HEK293 (cell line): ENCODE measurements around the gene DGCR6L.
"Not testable (repeated sequence)": the region's sequence is repeated elsewhere in the genome, so short reads cannot be mapped to it uniquely, and the experiment has no call there.

ENCODE experiments used
- CTCF ChIA-PET: fragments of 350-600 bp; formaldehyde crosslinking; extraction: SDS; loops from one replicate; lab custom pipeline; 2021; ENCODE audit warnings: antibody characterized with exemption; lab: Yijun Ruan, JAX
- POLR2A ChIA-PET: fragments of 300-600 bp; formaldehyde crosslinking; extraction: SDS; loops from one replicate; lab custom pipeline; 2020; ENCODE audit warnings: antibody characterized with exemption, inconsistent platforms; lab: Yijun Ruan, JAX
- H3K27ac ChIP-seq: fragments of 200-500 bp; sonication (Bioruptor generic); 2 replicates; pipeline ENCODE4 v1.5.1; 2014; ENCODE audit warnings: low read depth, low read length, control low read depth, inconsistent platforms; ENCODE audit errors: extremely low read depth
- H3K36me3 ChIP-seq, 2 experiments: fragments of 200-500 bp in 1 of 2; sonication (Bioruptor generic) in 1 of 2; 1 replicate in 1 of 2; 2 replicates in 1 of 2; pipeline ENCODE4 v1.5.1; 2014 to 2017; ENCODE audit warnings: inconsistent platforms in 2 of 2, low read length in 2 of 2; ENCODE audit not compliant: control insufficient read depth in 2 of 2, insufficient read depth in 1 of 2
- H3K4me1 ChIP-seq: fragments of 200-500 bp; sonication (Bioruptor generic); 2 replicates; pipeline ENCODE4 v1.5.1; 2014; ENCODE audit warnings: mild to moderate bottlenecking, low read length, inconsistent platforms; ENCODE audit not compliant: control insufficient read depth, insufficient read depth
- H3K4me3 ChIP-seq: 2 replicates; pipeline ENCODE4 v1.5.1; 2011; ENCODE audit warnings: low read depth, mild to moderate bottlenecking, control low read depth, low read length, moderate library complexity
- H3K9me3 ChIP-seq: fragments of 200-500 bp; sonication (Bioruptor generic); 2 replicates; pipeline ENCODE4 v1.5.1; 2014; ENCODE audit warnings: low read depth, low read length, inconsistent platforms; ENCODE audit not compliant: control insufficient read depth, insufficient read depth
- BCL11B ChIP-seq: fragments of 450-650 bp; formaldehyde crosslinking; IDR thresholded peaks from 2 replicates; pipeline ENCODE4 v1.5.1; 2016; ENCODE audit warnings: low read depth, missing biosample characterization, missing genetic modification characterization
- ZBTB48 ChIP-seq: fragments of 450-650 bp; formaldehyde crosslinking; IDR thresholded peaks from 2 replicates; pipeline ENCODE4 v1.5.1; 2016; ENCODE audit warnings: missing biosample characterization, missing genetic modification characterization
- ZNF155 ChIP-seq: fragments of 450-650 bp; formaldehyde crosslinking; IDR thresholded peaks from 2 replicates; pipeline ENCODE4 v1.5.1; 2016; ENCODE audit warnings: missing biosample characterization, missing genetic modification characterization
- ZNF169 ChIP-seq: fragments of 450-650 bp; formaldehyde crosslinking; IDR thresholded peaks from 2 replicates; pipeline ENCODE4 v1.5.1; 2016; ENCODE audit warnings: missing biosample characterization, missing genetic modification characterization
- ZNF184 ChIP-seq: fragments of 450-650 bp; IDR thresholded peaks from 2 replicates; pipeline ENCODE4 v1.5.1; 2018; ENCODE audit warnings: missing biosample characterization, mild to moderate bottlenecking, missing genetic modification characterization
- ZNF214 ChIP-seq: fragments of 450-650 bp; formaldehyde crosslinking; IDR thresholded peaks from 2 replicates; pipeline ENCODE4 v1.5.1; 2017; ENCODE audit warnings: missing biosample characterization, mild to moderate bottlenecking, missing genetic modification characterization, borderline replicate concordance
- ZNF223 ChIP-seq: fragments of 450-650 bp; formaldehyde crosslinking; IDR thresholded peaks from 2 replicates; pipeline ENCODE4 v1.5.1; 2016; ENCODE audit warnings: missing biosample characterization, missing genetic modification characterization
- ZNF24 ChIP-seq: fragments of 450-650 bp; formaldehyde crosslinking; IDR thresholded peaks from 2 replicates; pipeline ENCODE4 v1.5.1; 2016; ENCODE audit warnings: missing biosample characterization, missing genetic modification characterization
- ZNF354C ChIP-seq: fragments of 450-650 bp; formaldehyde crosslinking; IDR thresholded peaks from 2 replicates; pipeline ENCODE4 v1.5.1; 2016; ENCODE audit warnings: missing biosample characterization, missing genetic modification characterization, low read depth, borderline replicate concordance
- ZNF391 ChIP-seq: fragments of 450-650 bp; formaldehyde crosslinking; IDR thresholded peaks from 2 replicates; pipeline ENCODE4 v1.5.1; 2016; ENCODE audit warnings: low read depth, missing biosample characterization, missing genetic modification characterization, borderline replicate concordance
- ZNF473 ChIP-seq: fragments of 450-650 bp; formaldehyde crosslinking; IDR thresholded peaks from 2 replicates; pipeline ENCODE4 v1.5.1; 2017; ENCODE audit warnings: missing biosample characterization, missing genetic modification characterization
- ZNF510 ChIP-seq: fragments of 450-650 bp; formaldehyde crosslinking; IDR thresholded peaks from 2 replicates; pipeline ENCODE4 v1.5.1; 2018; ENCODE audit warnings: mild to moderate bottlenecking, missing genetic modification characterization, missing biosample characterization; ENCODE audit not compliant: insufficient replicate concordance
- ZNF514 ChIP-seq: fragments of 450-650 bp; formaldehyde crosslinking; IDR thresholded peaks from 2 replicates; pipeline ENCODE4 v1.5.1; 2016; ENCODE audit warnings: missing biosample characterization, missing genetic modification characterization
- ZNF530 ChIP-seq: fragments of 450-650 bp; formaldehyde crosslinking; IDR thresholded peaks from 2 replicates; pipeline ENCODE4 v1.5.1; 2016; ENCODE audit warnings: low read depth, missing biosample characterization, missing genetic modification characterization
- ZNF544 ChIP-seq: fragments of 450-650 bp; formaldehyde crosslinking; IDR thresholded peaks from 2 replicates; pipeline ENCODE4 v1.5.0; 2017; ENCODE audit warnings: missing biosample characterization, missing genetic modification characterization
- ZNF549 ChIP-seq: fragments of 450-650 bp; IDR thresholded peaks from 2 replicates; pipeline ENCODE4 v1.5.1; 2018; ENCODE audit warnings: missing biosample characterization, missing genetic modification characterization, mild to moderate bottlenecking, inconsistent platforms, moderate library complexity
- ZNF76 ChIP-seq: fragments of 450-650 bp; formaldehyde crosslinking; IDR thresholded peaks from 2 replicates; pipeline ENCODE4; 2016; ENCODE audit warnings: low read depth, missing biosample characterization, missing genetic modification characterization, borderline replicate concordance
- ZNF792 ChIP-seq: fragments of 450-650 bp; formaldehyde crosslinking; IDR thresholded peaks from 2 replicates; pipeline ENCODE4 v1.5.1; 2016; ENCODE audit warnings: missing biosample characterization, missing genetic modification characterization
- ZSCAN30 ChIP-seq: fragments of 450-650 bp; IDR thresholded peaks from 2 replicates; pipeline ENCODE4 v1.5.1; 2018; ENCODE audit warnings: missing biosample characterization, mild to moderate bottlenecking, missing genetic modification characterization, moderate library complexity
- TF ChIP-seq, protein P1 (sequence below): fragments of 450-650 bp; formaldehyde crosslinking; IDR thresholded peaks from 2 replicates; pipeline ENCODE4 v1.5.1; 2016; ENCODE audit warnings: missing biosample characterization, missing genetic modification characterization
- TF ChIP-seq, protein P2 (sequence below): fragments of 450-650 bp; formaldehyde crosslinking; IDR thresholded peaks from 2 replicates; pipeline ENCODE4 v1.5.1; 2016; ENCODE audit warnings: missing biosample characterization, missing genetic modification characterization, borderline replicate concordance
- TF ChIP-seq, protein P3 (sequence below): fragments of 450-650 bp; formaldehyde crosslinking; IDR thresholded peaks from 2 replicates; pipeline ENCODE4 v1.5.1; 2016; ENCODE audit warnings: missing biosample characterization, missing genetic modification characterization, borderline replicate concordance
- TF ChIP-seq, protein P4 (sequence below): fragments of 450-650 bp; formaldehyde crosslinking; optimal IDR thresholded peaks from 2 replicates; pipeline ENCODE3; 2016; ENCODE audit warnings: missing biosample characterization, mild to moderate bottlenecking, missing genetic modification characterization

Gene DGCR6L

DNA sequence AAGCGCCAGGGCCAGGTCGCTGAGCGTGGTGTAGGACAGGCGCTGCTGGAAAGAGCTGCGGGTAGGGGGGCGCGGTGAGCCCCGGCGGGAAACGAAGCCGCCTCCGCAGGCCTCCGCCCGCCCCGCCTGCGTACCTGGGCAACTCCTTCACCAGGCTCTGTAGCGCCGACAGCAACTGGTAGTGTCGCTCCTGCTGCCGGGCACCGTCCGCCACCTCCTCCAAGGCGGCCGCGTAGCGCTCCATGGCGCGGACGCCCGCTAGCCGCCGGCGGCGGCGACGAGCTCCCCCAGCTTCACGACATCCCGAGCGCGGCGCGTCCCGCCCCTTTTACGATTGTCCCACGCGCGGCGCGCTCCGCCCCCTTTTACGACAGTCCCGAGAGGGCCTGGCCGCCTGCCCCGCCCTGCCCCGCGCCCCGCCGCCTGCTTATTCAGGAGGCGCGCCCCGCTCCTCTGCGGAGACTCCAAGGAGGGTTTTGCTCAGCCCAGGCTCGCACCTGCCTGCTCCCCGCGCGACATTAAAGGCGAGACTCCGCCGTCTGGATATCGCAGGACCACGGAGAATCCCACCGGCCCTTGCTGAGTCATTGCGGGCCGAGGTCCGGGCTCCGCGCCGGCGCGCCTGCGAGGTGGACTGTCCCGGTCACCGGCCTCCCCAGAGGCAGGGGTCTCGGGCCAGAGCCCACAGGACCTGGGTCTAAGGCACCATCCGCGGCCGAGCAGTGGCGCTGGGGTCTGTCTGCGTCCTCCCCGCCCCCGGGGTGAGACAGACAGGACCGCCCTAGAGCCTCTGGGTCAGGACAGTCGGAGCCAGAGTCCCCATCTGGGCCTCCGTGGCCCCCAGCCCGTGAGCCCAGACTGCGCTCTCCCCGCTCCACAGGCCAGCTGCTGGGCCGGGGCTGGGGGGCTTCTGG, at the start of gene DGCR6L (continued):
- TF ChIP-seq ZNF184 (tag by site-specific recombination) (no peak), ZNF510 (no peak), ZSCAN30 (tag by site-specific recombination) (peak; percentile 59; the same call in 1 of the 2 replicates), ZNF24 (no peak), ZNF514 (no peak), ZNF214 (no peak), ZNF169 (tag by site-specific recombination) (no peak), ZNF223 (tag by site-specific recombination) (no peak), ZNF530 (tag by site-specific recombination) (no peak), ZBTB48 (no peak), ZNF549 (tag by site-specific recombination) (no peak), ZNF544 (tag by site-specific recombination) (no peak), ZNF473 (tag by site-specific recombination) (no peak), ZNF155 (tag by site-specific recombination) (no peak), ZNF792 (tag by site-specific recombination) (no peak), ZNF391 (tag by site-specific recombination) (no peak), ZNF354C (tag by site-specific recombination) (no peak), BCL11B (tag by site-specific recombination) (no peak), ZNF76 (tag by site-specific recombination) (peak; percentile 75; the same call in 1 of the 2 replicates)
- TF ChIP-seq, protein P1, sequence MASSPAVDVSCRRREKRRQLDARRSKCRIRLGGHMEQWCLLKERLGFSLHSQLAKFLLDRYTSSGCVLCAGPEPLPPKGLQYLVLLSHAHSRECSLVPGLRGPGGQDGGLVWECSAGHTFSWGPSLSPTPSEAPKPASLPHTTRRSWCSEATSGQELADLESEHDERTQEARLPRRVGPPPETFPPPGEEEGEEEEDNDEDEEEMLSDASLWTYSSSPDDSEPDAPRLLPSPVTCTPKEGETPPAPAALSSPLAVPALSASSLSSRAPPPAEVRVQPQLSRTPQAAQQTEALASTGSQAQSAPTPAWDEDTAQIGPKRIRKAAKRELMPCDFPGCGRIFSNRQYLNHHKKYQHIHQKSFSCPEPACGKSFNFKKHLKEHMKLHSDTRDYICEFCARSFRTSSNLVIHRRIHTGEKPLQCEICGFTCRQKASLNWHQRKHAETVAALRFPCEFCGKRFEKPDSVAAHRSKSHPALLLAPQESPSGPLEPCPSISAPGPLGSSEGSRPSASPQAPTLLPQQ (tag by site-specific recombination): peak; percentile 17; the same call in 1 of the 2 replicates
- TF ChIP-seq, protein P2, sequence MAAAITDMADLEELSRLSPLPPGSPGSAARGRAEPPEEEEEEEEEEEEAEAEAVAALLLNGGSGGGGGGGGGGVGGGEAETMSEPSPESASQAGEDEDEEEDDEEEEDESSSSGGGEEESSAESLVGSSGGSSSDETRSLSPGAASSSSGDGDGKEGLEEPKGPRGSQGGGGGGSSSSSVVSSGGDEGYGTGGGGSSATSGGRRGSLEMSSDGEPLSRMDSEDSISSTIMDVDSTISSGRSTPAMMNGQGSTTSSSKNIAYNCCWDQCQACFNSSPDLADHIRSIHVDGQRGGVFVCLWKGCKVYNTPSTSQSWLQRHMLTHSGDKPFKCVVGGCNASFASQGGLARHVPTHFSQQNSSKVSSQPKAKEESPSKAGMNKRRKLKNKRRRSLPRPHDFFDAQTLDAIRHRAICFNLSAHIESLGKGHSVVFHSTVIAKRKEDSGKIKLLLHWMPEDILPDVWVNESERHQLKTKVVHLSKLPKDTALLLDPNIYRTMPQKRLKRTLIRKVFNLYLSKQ: no peak
- TF ChIP-seq, protein P3, sequence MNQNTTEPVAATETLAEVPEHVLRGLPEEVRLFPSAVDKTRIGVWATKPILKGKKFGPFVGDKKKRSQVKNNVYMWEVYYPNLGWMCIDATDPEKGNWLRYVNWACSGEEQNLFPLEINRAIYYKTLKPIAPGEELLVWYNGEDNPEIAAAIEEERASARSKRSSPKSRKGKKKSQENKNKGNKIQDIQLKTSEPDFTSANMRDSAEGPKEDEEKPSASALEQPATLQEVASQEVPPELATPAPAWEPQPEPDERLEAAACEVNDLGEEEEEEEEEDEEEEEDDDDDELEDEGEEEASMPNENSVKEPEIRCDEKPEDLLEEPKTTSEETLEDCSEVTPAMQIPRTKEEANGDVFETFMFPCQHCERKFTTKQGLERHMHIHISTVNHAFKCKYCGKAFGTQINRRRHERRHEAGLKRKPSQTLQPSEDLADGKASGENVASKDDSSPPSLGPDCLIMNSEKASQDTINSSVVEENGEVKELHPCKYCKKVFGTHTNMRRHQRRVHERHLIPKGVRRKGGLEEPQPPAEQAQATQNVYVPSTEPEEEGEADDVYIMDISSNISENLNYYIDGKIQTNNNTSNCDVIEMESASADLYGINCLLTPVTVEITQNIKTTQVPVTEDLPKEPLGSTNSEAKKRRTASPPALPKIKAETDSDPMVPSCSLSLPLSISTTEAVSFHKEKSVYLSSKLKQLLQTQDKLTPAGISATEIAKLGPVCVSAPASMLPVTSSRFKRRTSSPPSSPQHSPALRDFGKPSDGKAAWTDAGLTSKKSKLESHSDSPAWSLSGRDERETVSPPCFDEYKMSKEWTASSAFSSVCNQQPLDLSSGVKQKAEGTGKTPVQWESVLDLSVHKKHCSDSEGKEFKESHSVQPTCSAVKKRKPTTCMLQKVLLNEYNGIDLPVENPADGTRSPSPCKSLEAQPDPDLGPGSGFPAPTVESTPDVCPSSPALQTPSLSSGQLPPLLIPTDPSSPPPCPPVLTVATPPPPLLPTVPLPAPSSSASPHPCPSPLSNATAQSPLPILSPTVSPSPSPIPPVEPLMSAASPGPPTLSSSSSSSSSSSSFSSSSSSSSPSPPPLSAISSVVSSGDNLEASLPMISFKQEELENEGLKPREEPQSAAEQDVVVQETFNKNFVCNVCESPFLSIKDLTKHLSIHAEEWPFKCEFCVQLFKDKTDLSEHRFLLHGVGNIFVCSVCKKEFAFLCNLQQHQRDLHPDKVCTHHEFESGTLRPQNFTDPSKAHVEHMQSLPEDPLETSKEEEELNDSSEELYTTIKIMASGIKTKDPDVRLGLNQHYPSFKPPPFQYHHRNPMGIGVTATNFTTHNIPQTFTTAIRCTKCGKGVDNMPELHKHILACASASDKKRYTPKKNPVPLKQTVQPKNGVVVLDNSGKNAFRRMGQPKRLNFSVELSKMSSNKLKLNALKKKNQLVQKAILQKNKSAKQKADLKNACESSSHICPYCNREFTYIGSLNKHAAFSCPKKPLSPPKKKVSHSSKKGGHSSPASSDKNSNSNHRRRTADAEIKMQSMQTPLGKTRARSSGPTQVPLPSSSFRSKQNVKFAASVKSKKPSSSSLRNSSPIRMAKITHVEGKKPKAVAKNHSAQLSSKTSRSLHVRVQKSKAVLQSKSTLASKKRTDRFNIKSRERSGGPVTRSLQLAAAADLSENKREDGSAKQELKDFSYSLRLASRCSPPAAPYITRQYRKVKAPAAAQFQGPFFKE (tag by site-specific recombination): no peak
- TF ChIP-seq, protein P4, sequence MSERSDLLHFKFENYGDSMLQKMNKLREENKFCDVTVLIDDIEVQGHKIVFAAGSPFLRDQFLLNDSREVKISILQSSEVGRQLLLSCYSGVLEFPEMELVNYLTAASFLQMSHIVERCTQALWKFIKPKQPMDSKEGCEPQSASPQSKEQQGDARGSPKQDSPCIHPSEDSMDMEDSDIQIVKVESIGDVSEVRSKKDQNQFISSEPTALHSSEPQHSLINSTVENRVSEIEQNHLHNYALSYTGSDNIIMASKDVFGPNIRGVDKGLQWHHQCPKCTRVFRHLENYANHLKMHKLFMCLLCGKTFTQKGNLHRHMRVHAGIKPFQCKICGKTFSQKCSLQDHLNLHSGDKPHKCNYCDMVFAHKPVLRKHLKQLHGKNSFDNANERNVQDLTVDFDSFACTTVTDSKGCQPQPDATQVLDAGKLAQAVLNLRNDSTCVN (tag by site-specific recombination): peak; percentile 99

DNA sequence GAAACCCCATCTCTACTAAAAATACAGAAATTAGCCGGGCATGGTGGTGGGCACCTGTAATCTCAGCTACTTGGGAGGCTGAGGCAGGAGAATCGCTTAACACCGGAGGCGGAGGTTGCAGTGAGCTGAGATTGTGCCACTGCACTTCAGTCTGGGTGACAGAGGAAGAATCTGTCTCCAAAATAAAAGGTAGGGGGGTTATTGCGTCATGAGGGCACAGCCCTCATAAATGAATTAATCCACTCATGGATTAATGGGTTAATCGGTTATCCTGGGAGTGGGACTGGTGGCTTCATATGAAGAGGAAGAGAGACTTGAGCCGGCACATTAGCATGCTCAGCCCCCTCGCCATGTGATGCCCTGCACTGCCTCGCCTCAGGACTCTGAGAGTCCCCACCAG, 49.0 kb upstream of the DGCR6L start:
- H3K4me3 ChIP-seq, H3K9me3 ChIP-seq, CTCF ChIA-PET, H3K27ac ChIP-seq, H3K4me1 ChIP-seq, H3K36me3 ChIP-seq, POLR2A ChIA-PET: not testable (repeated sequence)

DNA sequence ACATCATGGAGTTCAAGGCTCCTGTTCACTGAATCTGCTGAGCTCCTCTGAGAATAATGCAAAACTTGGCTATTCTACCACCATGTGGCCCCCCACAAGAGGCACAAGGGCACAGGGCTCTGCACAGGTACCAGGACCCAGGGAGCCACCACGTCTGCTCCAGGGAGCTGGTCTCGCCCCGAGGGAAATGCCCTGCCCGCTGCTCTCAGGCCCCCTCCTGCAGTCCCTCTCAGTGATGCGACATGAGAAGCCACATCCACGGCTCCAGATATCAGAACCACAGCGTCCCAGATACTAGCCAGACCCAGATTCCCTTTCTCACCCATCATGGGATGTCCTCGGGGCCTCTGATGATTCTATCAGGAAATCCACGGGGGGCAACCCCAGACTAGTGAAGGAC, 47.0 kb upstream of the DGCR6L start:
- H3K9me3 ChIP-seq, H3K4me3 ChIP-seq, H3K27ac ChIP-seq, POLR2A ChIA-PET, H3K36me3 ChIP-seq, CTCF ChIA-PET, H3K4me1 ChIP-seq: not testable (repeated sequence)
